GM18498 (cell line): ENCODE results near the gene IL11RA.
"Not testable (repeated sequence)": the region's sequence is repeated elsewhere in the genome, so short reads cannot be mapped to it uniquely, and the experiment has no call there.

Source experiments
- ATAC-seq: cut with Tn5 transposase; IDR thresholded peaks from one replicate; pipeline ENCODE4 v1.9.1; 2021; ENCODE audit warnings: mild to moderate bottlenecking, moderate library complexity; ENCODE audit not compliant: unreplicated experiment

IL11RA gene

DNA sequence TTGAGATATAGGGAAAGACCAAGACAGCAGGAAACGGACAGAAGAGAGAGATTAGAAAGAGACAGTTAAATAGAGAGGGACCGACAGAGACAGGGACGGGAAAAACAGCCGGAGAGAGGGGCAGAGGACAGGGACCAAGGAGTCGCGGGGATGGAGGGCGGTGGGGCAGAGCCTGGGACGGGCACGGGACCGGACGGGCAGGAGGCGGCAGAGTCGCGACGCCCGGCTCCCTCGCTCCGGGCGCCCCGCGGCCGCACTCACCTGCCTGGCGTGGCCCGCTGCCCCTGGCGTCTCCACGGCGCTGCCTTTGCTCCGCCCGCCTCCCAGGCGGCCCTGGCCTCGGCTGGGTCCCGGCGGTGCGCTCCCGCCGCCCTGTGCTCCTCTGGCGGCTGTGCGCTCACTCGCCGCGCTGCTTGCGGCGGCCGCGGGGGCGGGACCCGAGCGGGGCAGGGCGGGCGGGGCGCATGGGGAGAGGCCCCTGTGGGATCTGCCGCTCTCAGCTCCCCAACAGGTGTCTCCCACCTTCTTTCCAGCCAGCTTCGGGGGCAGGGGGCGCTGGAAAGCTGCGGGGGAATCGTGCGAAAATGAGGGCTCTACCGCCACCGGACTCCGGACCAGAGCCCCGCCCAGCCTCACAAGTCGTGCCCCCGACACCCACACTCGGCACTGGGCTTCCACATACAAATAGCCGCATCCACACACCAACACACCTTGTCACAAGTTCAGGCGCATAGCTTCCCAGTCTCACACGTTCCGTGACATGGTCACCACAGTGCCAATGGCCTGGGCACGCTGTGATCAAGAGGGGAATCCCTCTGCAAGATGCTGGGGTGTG is 23.1 kb upstream of the IL11RA start, which contains the start of gene ARID3C:
Gene ARID3C (minus strand): TSS at position 411 of the 835 bp plus-strand sequence. CDS start 1,052 bp downstream, outside the sequence.
- ATAC-seq = peak; percentile 55

GRCh38 chr9:34629491-34629808 is 22.5 kb upstream of the IL11RA start:
- no peak for ATAC-seq

DNA sequence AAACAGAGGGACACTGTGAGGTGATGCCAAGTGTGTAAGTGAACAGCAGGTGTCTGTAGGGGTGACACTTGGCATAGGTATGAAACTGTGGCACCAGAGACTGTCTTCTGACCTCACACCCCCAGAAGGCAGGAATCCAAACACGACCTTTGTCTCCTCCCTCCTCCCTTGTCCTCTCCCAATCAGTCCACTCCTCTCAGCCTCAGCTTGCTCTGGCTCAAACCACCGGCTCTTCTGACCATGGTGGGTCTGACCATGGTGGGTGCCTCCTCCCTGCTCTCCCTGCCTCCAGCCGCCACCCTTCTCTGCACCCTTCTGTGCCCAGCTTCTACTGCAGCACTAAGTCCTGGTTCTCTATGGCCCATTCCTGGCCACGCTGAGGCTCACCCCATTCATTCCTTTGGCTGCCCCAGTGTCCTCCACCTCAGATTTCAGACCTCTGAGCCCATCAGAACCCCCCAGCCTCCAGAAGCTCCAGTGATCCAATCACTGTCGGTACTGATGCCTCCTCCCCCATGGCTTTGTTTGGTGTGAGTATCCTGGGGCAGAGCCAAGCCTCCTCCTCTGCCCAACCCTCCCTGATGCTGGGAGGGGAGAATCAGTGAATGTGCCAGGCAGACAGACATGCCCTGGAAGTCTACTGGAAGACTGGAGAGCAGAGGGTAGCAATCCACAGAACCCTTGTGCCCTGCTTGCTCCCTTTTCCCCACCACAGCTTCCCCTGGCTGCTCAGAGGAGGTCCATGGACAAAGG is 21.4 kb upstream of the IL11RA start:
- no peak for ATAC-seq

- no peak for ATAC-seq
These were observed 18.8 kb upstream of the IL11RA start for GRCh38 chr9:34633166-34633565.

- peak; percentile 39 for ATAC-seq
These were observed 18.0 kb upstream of the IL11RA start for GRCh38 chr9:34633851-34634550.

DNA sequence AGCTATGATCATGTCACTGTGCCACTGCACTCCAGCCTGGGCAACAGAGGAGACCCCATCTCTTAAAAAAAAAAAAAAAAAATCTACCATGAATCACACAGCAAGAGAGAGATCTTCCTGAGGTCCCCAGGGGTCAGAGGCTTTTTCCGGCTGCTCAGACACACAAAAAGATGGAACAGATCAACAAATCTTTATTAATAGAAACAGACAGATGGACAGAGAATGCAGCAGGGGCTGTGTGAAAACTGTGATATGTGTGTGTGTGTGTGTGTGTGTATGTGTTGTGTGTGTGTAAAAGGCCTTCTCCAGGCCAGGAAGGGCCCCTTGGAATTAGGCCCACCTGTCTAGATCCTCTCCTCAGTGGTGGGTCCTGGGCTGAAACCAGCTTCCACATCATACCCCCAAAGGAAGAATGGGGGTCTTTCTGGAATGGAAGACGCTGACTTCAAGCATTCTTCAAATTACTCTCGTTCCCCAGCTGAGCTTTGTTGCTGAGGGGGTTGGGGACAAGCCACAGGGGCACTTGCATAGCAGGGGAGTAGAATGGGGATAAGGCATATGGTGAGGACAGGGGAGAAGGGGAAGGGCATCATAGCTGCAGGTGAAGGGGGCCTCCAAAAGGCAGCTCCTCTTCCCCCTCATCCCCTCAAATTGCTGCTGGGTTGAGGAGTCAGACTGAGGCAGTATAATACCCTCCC is 17.3 kb upstream of the IL11RA start:
- no peak for ATAC-seq

GRCh38 chr9:34635556-34635955 is 16.4 kb upstream of the IL11RA start:
- no peak for ATAC-seq

GRCh38 chr9:34636791-34637355 is 15.1 kb upstream of the IL11RA start:
- no peak for ATAC-seq

GRCh38 chr9:34637356-34638137 is 14.4 kb upstream of the IL11RA start, which contains the start of gene SIGMAR1:
Gene SIGMAR1, minus strand, starts transcription at chr9:34637787. Its CDS starts 90 bp downstream, at chr9:34637697.
- ATAC-seq = peak; percentile 91

DNA sequence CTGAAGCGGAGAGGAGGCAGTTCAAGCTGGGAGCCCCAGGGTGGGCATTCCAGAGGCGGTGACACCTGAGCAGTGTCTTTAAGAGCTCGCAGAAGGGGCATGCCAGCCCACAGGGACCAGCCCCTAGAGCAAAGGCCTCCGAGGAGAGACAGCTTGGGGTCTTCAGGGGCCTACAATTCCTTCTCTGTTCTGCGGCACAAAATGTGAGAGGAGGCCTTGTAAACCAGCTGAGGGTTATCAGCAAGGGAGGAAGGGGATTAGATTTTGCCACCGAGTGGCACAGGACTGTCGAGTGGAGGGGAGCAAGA is 13.9 kb upstream of the IL11RA start:
- no peak for ATAC-seq

DNA sequence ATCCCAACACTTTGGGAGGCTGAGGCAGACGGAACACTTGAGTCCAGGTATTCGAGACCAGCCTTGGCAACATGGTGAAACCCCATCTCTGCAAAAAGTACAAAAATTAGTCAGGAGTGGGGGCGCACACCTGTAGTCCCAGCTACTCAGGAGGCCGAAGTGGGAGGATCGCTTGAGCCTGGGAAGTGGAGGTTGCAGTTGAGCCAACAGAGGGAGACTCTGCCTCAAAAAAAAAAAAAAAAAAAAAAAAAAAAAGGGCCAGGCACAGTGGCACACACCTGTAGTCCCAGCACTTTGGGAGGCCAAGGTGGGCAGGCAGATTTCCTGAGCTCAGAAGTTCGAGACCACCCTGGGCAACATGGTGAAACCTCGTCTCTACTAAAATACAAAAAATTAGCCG is 12.7 kb upstream of the IL11RA start:
- not testable (repeated sequence) for ATAC-seq

DNA sequence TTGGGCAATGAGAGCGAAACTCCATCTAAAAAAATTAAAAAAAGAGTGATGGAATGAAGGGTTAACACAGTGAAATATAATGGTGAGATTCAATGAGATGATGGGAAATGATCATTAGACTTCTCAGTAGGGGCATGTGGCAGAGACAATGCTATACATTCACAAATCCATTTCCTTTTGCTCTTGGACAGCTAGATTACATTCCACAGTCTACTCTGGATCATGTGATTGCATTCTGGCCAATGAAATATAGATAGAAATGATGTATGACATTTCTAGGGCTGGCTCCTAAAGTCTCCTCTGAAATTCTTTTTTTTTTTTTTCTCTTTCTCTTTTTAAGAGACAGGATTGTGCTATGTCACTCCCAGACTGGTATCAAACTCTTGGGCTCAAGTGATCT is 9.3 kb upstream of the IL11RA start:
- ATAC-seq = no peak

GRCh38 chr9:34644766-34645314 is 7.1 kb upstream of the IL11RA start:
- ATAC-seq = no peak

GRCh38 chr9:34646211-34647083 is 5.5 kb upstream of the IL11RA start, which contains the start of gene GALT:
Gene GALT, plus strand, starts transcription at chr9:34646675. Its CDS starts 30 bp downstream, at chr9:34646705.
- peak; percentile 91 for ATAC-seq

DNA sequence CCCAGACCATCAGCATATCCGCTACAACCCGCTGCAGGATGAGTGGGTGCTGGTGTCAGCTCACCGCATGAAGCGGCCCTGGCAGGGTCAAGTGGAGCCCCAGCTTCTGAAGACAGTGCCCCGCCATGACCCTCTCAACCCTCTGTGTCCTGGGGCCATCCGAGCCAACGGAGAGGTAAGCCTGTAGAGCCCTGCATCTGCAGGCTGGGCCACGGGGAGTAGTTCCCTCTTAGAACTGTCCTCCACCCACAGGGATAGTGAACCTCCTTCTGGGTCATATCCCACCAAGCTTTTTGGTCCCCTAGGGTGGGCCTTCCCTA is 4.9 kb upstream of the IL11RA start:
- no peak for ATAC-seq

DNA sequence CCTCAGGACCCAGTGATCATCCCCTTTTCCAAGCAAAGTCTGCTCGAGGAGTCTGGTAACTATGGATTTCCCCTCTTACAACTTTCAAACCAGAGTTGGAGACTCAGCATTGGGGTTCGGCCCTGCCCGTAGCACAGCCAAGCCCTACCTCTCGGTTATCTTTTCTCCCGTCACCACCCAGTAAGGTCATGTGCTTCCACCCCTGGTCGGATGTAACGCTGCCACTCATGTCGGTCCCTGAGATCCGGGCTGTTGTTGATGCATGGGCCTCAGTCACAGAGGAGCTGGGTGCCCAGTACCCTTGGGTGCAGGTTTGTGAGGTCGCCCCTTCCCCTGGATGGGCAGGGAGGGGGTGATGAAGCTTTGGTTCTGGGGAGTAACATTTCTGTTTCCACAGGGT is 4.3 kb upstream of the IL11RA start:
- no peak for ATAC-seq

- no peak for ATAC-seq
These were observed 3.3 kb upstream of the IL11RA start for GRCh38 chr9:34648673-34649072.

GRCh38 chr9:34650816-34651215 is 1.2 kb upstream of the IL11RA start:
- no peak for ATAC-seq

GRCh38 chr9:34651321-34651720 is 664 bp upstream of the IL11RA start:
- ATAC-seq = no peak
